ENCODE measurements around the gene QSOX2. TPM values are rescaled to one million over a fixed set of nuclear protein-coding genes. Genes with fewer than 3 reads are reported as not detected.
A peak's percentile ranks its signal among the peaks of the same experiment; 100 is the strongest.
"Not testable (repeated sequence)": the region's sequence is repeated elsewhere in the genome, so short reads cannot be mapped to it uniquely, and the experiment has no call there.

QSOX2 gene
- total RNA-seq, 1 donor from 2014 or later = 6.3 TPM

DNA sequence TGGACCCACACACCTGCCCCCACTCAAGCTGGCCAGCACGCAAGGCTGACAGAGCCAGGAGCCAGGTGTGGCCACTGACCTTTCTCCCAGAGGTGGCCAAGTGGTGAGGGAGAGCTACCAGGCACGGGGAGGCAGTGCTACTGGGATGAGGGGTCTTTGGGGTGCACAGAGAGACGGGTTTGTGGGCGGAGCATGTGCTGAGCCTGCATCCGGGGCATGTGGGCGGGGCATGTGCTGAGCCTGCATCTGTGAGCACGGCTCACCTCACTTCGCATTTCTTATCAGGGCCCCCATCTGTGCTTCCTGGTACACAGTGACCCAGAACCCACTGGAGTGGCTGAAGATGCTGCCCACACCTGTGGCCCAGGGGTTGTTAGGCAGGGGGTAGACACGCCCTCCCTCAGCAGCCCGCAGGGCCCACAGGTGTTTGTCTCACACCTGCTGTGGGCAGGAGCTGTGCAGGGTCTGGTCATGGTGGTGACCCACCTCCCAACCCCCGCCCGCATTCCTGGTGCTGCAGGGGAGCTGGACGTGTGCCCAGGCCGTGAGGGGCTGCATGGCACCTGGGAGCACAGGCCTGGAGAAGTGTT, 36.8 kb upstream of the QSOX2 start:
- no peak for DNase-seq (ENCODE audit: low read depth in 2 of 2)

DNA sequence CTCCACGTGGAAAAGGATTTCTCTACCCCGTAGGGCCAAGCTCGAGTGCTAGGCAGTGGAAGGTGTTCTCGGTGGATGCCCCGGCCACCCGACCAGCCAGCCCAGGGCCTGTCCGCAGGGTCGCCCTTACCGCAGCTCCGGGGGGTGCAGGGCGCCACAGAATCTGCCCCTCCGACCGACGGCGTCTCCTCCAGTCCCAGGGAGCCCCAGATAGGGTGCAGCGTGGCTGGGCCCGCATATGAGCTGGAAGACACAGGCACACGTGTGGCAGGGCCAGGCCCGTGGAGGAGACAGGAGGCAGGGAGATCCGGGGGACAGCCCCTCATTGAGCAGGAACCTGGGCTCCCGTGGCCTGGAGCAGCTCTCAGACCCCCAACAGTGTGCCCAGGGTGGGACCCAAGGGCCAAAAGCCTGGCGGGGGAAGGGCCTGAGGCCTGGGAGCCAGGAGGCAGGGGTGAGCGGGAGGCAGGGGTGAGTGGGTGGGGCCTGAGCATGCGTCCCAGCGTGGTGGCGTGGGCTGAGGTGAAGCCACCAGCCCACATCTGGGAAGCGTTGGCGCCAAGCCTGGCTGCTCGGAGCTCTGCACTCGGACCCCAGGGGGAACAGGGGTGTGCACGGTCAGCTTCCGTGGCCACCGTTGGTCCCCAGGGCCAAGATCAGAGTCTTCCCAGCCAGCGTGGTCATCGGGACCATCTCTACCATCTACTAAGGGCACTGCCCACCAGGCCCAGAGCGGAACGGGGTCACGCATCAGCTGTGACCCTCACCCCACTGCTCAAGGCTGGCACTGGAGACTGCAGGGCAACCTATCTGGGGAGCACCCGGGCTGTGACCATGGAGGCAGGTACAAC, 36.0 kb upstream of the QSOX2 start:
- no peak for DNase-seq (ENCODE audit: low read depth in 2 of 2)

DNA sequence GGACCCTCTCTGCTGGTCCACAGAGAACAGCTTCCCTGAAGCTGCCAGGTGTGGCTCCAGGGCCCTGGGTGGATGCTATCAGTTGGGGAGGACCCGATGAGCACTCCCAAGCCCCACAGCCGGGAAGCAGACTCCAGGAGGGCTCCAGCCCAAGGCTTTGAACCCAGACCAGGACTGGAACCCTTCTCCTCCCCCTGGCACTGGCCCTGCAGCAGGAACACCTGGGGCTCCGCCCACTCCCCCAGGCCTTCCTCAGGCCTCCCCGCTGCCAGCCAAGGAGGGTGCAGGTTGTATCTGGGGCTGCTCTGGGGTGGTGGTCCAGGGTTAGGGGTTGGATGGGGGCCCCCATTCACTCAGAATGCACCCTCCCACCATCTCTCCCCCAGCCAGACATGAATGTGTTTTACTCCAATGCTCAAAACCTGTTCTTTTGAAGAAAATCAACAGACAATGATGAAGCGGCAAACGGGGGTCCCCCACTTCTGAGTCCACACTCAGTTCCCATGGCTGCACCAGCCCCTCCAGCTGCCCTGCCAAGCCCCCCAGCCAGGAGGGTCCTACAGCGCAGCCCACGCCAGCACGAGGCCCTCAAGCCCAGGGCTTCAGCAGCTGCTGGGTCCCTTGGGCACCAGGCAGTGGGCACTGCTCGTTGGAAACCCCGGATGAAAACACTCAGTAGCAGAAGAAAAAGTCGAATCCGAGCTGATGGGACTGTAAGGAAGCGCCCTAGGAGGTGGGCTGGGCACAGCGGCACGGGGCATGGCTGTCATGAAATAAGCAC, 35.1 kb upstream of the QSOX2 start:
- DNase-seq (ENCODE audit: low read depth in 2 of 2) = no peak

DNA sequence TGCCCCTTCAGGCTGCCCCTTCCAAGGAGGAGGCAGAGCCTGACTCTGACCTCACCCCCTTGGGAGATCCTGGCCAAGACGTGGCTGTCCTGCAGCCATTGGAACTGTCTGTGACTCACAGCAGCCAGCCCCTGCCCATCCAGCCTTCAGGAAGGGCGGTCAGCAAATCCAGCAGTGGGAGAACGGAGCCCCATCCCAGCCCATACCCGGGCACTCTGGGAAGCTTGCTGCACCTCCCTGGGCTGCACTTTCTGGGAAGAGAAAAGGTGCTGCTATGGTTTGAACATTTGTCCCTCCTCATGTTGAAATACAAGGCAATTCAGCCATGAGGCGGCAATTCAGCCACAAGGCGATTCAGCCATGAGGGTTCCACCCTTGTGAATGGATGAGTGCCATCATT, 33.9 kb upstream of the QSOX2 start:
- DNase-seq (ENCODE audit: low read depth in 2 of 2) = no peak

DNA sequence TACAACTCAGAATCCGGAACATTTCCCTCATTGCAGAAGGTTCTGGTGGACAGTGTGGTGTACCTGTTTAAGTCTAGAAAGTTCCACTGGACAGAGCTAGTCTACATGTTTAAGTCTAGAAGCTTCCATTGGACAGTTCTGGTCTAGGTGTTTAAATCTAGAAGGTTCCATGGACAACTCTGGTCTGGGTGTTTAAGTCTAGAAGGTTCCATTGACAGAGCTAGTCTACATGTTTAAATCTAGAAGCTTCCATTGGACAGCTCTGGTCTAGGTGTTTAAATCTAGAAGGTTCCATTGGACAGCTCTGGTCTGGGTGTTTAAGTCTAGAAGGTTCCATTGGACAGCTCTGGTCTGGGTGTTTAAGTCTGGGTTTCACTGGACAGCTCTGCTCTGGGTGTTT, 33.3 kb upstream of the QSOX2 start:
- no peak for DNase-seq (ENCODE audit: low read depth in 2 of 2)

DNA sequence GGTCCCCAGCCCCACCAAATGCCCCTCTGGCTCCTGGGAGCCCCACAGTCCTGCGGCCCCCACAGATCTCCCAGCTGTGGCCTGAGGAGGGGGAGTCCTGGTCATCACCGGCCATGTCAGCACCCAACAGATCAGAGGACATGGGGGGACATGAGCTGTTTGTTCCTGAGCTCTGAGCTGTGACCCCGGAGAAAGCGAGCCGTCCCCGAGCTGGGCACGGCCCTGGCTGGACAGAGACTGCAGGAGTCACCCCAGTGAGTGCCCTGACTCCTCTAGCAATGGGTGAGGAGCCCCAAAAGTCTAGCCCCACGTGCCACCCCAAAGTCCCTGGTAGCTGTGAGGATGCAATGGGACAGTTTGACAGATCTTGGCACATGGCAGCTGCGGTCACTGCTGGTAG, 32.6 kb upstream of the QSOX2 start:
- DNase-seq (ENCODE audit: low read depth in 2 of 2) = no peak

DNA sequence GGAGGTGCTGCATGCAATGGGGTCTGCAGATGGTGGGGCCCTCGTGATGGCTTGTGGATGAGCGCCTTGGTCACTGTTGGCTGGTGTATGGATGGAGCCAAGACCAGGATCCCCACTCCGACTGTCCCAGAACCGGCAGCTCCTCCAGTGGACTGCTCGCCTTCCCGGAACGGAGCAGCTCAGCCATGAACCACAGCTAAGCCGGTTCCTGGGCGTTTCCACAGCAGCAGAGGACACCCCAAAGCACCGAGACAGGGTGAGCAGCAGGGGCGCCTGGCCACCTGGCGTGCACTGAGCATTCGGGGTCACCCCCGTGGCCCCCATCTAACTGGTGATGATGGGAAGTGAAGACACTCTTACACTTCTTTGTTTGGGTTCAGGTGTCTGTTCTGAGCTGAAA, 32.1 kb upstream of the QSOX2 start:
- DNase-seq (ENCODE audit: low read depth in 2 of 2) = no peak

DNA sequence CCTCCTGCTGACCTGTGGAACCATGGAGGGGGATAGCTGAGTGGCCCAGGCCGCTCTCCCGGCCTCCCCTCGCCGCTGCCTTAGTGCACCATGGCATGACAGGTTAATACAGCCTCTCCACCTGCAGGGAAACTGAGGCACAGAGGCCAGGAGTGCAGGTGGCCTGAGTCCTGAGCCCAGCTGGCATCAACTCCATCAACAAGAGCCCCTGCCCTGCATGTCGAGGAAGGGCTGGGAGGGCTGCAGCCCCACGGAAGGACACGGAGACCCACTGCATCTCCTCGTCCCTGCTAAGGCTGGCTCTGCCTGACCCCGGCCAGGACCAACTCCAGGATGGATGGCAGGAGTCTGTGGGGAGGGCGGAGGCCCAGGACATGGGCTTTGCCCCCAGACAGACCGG, 31.1 kb upstream of the QSOX2 start:
- DNase-seq (ENCODE audit: low read depth in 2 of 2) = no peak

DNA sequence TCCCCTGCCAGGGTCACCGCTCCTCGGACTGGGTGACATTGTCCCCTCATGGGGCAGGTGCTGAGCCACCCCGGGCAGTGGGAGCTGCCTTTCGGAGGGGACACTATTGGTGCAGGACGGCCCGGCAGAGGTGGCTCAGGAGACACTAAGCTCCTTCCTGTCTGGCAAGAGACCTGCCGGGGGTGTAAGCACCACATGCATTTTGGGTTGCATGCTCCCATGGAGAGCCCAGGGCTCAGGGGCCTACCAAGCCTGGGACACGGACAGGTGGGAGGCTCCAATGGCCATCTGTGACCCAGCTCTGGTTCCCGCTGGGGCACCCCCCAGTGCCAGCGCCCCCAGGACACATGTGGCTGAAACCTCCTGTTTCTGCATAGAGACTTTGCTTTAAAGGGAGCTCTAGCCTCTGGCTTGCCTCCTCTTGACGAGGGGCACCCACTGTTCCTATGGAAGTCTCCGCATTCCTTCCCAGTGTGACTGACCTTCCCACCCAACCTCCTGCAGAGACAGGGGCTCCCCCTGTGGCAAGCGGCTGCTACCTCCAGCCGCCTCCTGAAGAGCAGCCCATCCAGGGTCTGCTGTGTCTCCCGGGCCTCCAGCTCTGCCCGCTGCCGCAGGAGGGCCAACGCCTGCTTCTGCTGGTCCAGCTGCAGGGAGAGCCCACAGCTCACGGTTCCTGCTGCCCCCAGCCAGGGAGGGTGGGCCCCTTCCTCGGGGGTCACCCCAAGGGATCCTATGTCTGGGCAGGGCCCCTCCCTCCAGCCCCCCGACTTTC, 30.2 kb upstream of the QSOX2 start:
- DNase-seq (ENCODE audit: low read depth in 2 of 2) = no peak

DNA sequence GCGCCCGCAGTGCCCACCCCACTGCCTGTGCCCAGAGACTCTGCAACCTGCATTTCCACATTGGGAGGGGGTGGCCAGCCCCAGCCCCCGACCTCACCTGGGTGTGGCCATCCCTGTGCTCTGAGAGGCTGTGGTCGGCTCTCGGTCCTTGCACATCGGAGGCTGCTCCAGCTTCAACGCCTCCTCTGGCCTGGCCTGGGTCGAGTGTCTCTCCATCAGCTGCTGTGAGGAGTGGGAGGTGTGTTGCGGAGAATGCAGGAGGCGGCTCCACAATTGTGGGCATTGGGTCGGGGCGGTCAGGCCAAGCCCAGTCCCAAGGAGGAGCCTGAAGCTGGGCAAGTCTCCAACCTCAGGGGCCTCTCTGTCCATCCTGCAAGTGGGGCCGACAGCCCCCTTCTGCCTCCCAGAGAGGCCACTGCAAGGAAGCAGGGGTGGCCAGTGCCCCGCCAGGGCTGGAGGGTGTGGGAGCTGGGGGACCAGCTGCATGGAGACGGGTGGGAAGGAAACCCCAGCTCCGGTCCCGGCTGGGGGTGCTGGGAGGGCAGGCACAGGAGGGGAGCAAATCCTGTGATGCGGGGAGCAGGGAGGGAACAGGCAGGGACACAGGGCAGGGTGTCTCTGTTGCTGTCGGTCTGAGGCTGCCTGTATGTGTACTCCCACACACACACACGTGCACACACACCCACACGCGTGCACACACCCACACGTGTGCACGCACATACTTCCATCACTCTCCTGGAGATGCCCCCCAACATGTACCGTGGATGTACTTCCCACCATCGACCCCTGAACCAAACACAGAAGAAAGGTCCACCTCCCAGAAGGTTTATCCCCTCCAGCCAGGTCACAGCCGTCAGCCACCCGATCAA, 29.4 kb upstream of the QSOX2 start:
- no peak for DNase-seq (ENCODE audit: low read depth in 2 of 2)

DNA sequence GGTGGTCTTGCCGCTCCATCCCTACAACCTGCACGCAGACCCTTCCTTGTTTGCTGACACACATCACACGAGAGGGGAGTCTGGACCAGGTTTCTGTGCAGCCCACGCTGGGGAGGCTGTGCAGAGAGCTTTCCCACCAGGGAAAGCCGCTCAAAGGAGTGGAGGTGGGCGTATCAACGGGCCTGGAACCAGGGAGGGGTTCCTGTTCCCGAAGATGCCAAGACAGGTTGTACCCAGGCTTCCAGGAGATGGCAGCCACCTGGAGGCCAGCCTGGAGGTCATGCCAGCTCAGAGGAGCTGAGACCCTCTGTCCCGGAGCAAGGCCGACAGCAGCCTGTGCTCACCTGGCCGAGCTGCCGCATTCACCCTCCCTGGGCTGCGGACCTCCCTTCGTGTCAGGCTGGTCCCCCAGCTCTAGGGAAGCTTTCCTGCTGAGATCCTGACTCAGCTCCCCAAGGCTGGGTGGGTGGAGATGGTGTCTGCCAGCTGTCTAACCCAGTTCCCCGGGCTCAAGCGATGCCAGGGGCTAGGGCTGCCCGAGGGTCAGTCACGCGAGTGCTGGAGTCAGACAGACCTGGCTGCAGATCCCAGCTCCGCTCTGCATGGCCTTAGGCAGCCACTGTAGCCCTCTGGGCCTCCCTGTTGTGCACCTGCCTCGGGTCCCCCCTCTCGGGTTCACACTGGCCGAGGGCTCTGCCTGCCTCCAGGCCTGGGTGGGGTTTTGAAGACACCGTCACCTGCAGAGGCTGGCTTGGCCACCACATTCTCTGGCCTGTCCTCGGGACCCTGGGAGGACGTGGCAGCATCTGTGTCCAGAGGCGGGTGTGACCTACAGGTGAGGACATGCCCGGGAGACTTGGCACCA, 28.5 kb upstream of the QSOX2 start:
- no peak for DNase-seq (ENCODE audit: low read depth in 2 of 2)

DNA sequence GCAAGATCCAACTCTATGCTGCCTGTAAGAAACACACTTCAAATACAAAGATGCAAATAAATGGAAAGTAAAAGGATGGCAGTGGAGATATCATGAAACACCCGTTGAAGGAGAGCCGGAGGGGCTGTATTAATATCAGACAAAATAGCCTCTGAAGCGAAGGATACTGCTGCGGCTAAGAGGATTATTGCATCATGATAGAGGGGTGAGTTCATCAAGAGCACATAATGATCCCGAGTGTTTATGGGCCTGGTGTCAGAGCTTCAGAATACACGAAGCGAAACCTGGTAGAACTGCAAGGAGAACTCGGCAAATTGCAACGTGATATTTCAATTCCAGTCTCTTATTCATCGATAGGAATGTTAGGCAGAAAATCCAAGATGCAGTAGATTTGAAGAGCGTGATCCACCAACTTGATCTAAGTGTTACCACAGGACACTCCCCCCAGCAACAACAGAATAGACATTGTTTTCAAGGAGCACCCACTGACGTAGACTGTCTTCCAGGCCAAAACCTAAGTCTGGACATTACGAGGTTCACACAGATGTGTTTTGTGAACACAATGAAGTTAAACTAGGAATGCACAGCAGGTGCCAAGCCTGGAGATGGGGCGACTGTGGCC, 27.7 kb upstream of the QSOX2 start:
- no peak for DNase-seq (ENCODE audit: low read depth in 2 of 2)

DNA sequence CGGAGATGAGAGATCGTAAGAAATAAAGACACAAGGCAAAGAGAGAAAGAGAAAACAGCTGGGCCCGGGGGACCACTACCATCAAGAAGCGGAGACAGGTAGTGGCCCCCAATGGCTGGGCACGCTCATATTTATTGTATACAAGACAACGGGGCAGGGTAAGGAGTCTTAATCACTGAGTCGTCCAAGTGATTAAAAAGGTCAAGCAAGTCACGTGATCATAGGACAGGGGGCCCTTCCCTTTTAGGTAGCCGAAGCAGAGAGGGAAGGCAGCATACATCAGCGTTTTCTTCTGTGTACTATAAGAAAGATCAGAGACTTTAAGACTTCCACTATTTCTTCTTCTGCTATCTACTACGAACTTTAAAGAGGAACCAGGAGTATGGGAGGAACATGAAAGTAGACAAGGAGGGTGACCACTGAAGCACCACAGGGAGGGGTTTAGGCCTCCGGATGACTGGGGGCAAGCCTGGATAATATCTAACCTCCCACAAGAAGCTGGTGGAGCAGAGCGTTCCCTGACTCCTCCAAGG, 24.6 kb upstream of the QSOX2 start:
- no peak for DNase-seq (ENCODE audit: low read depth in 2 of 2)

DNA sequence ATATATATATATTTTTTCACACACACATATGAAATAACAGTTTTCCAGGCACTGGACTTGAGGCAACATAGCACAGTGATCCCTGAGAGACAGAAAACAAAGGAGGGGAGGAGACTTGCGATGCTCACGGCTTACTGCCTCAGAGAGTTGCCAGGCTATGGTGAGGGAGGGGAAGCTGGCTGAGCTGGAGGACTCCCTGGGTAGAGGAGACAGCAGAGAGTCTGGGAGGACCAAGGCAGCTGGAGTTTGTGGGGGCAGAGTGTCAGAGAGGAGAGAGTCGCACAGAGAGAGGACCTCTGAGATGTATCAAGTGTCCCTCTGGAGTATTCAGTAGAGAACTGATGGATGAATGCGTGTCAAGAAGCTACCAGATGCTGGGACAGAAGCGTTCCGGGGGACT, 23.1 kb upstream of the QSOX2 start:
- DNase-seq (ENCODE audit: low read depth in 2 of 2) = no peak

DNA sequence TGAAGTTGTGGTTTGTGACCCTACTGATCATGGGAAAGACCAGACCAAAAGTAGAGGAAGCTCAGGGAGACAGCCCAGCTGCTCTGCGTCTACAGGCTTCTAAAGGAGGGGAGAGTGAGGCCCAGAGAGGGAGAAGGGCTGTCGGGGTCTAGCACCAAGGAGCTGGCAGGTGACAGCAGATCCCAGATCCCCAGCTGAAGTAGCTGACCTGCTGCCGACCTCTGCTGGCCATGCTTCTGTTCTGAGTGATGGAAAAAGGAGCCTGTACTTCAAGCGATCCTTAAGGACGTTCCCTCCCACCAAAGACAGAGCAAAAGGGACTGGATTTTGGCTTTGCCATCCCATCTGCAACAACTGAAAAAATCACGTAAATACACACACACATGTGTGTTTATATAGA, 22.7 kb upstream of the QSOX2 start:
- no peak for DNase-seq (ENCODE audit: low read depth in 2 of 2)

DNA sequence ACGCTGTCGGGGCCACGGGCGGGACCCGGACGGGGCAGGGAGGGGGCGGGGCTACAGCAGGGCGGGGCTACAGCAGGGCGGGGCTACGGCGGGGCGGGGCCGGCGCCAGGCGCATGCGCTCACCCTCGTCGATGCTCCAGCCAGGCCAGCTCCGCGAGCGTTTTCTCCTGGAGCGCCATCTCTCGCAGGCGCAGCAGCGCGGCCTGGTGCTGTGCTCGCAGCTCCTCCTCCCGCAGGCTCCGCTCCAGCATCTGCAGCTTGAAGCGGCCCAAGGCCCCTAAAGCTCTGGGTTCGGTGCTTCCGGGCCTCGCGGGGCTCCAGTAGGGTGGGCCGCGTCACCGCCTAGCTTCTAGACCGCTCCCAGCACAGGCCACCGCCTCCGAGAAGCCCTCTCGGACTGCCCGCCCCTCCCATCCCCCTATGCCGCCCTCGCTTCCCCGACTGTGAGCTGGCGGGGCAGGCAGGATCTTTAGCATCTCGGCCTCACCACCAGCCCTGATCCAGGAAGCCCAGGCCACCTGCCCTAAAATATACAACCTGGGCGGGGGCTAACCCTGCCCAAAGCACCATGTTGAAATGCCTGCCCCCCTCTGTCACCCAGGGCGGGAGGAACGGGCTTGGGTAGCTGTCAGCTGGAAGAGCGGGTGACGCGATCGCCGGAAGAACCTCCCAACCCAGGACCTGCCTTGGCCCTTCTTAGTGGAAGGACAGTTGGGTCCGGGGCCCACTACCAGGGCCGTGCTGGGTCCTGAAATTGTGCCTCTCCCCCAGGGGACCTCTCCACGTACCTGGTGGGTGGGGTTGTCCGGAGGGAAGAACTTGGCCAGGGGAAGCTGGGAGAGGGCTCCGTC, 21.9 kb upstream of the QSOX2 start:
- peak; percentile 82 to 87 for DNase-seq (ENCODE audit: low read depth in 2 of 2)

DNA sequence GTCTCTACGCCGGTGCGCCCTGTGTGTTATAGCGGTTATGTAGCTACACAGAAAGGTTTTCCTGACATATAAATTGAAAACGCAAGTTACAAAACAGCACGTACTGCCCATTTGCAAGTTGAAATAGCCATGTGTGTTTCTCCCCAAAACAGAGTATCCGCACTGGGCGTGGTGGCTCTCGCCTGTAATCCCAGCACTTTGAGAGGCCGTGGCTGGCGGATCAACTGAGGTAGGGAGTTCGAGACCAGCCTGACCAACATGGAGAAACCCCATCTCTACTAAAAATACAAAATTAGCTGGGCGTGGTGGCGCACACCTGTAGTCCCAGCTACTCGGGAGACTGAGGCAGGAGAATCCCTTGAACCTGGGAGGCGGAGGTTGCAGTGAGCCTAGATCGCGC, 21.0 kb upstream of the QSOX2 start:
- not testable (repeated sequence) for DNase-seq (ENCODE audit: low read depth in 2 of 2)
